C4-2B (cell line): ENCODE data around the gene PTGR3.

Experiments
- CTCF ChIP-seq: fragments of 450-650 bp; conservative IDR thresholded peaks from 2 replicates; pipeline ENCODE4 v1.5.1; 2017; ENCODE audit warnings: mild to moderate bottlenecking
- ZFX ChIP-seq: fragments of 450-650 bp; IDR thresholded peaks from 2 replicates; pipeline ENCODE4 v1.6.1; 2017

GRCh38 chr18:75163736-75164135, 45.2 kb downstream of the PTGR3 start:
- TF ChIP-seq CTCF (no peak), ZFX (no peak)
